Hepatocyte (in vitro differentiated cells): Measurements from ENCODE around the gene DCLK3. TPM values are rescaled to one million over a fixed set of nuclear protein-coding genes. Genes with fewer than 3 reads are reported as not detected.

Experiments used
- DNase-seq: peaks from one replicate; pipeline ENCODE4 v3.0.0-alpha.2; 2016; ENCODE audit warnings: low spot score
- H2AFZ ChIP-seq: fragments of 200-600 bp; sonication (generic); 2 replicates; pipeline ENCODE4 v1.6.0; 2016; ENCODE audit warnings: antibody characterized with exemption, mild to moderate bottlenecking
- H3K27ac ChIP-seq: fragments of 200-600 bp; sonication (generic); 2 replicates; pipeline ENCODE4 v1.5.1; 2016; ENCODE audit warnings: mild to moderate bottlenecking
- H3K27me3 ChIP-seq: fragments of 200-600 bp; sonication (generic); 2 replicates; pipeline ENCODE4 v1.6.1; 2016
- H3K36me3 ChIP-seq: fragments of 200-600 bp; sonication (generic); replicated peaks from 2 replicates; pipeline ENCODE4 v1.5.1; 2016; ENCODE audit warnings: low read depth; ENCODE audit not compliant: insufficient read depth
- H3K4me1 ChIP-seq: fragments of 200-600 bp; sonication (generic); 2 replicates; pipeline ENCODE4 v1.5.1; 2016; ENCODE audit warnings: mild to moderate bottlenecking, moderate library complexity; ENCODE audit not compliant: insufficient read depth
- H3K4me2 ChIP-seq: fragments of 200-600 bp; sonication (generic); 2 replicates; pipeline ENCODE4 v1.6.0; 2016
- H3K4me3 ChIP-seq: fragments of 200-600 bp; sonication (generic); 2 replicates; pipeline ENCODE4 v1.5.1; 2016; ENCODE audit warnings: mild to moderate bottlenecking
- H3K79me2 ChIP-seq: fragments of 200-600 bp; sonication (generic); 2 replicates; pipeline ENCODE4 v1.6.0; 2017; ENCODE audit warnings: mild to moderate bottlenecking
- H3K9me2 ChIP-seq: fragments of 200-600 bp; sonication (generic); replicated peaks from 2 replicates; pipeline ENCODE4 v1.6.0; 2017; ENCODE audit warnings: mild to moderate bottlenecking; ENCODE audit not compliant: insufficient read depth
- H3K9me3 ChIP-seq: fragments of 200-600 bp; sonication (generic); 2 replicates; pipeline ENCODE4 v1.5.1; 2016; ENCODE audit warnings: low read depth, mild to moderate bottlenecking
- H4K20me1 ChIP-seq: fragments of 200-600 bp; sonication (generic); 2 replicates; pipeline ENCODE4 v1.6.0; 2016; ENCODE audit warnings: mild to moderate bottlenecking; ENCODE audit not compliant: insufficient read depth, poor library complexity, severe bottlenecking
- EZH2 ChIP-seq: fragments of 200-600 bp; sonication (generic); IDR thresholded peaks from 2 replicates; pipeline ENCODE4 v1.6.1; 2016; ENCODE audit warnings: antibody characterized with exemption, mild to moderate bottlenecking, borderline replicate concordance
- EZH2phosphoT487 ChIP-seq: fragments of 200-600 bp; sonication (generic); IDR thresholded peaks from one replicate; pipeline ENCODE4 v1.6.1; 2018; ENCODE audit warnings: antibody characterized with exemption, mild to moderate bottlenecking, low read depth, moderate library complexity; ENCODE audit not compliant: unreplicated experiment, severe bottlenecking
- WGBS: methylation state at CpG from one replicate; pipeline ENCODE4 v1.1.6; 2016; ENCODE audit warnings: low lambda C conversion rate; ENCODE audit errors: missing lambda C conversion rate; 5-methylcytosine and 5-hydroxymethylcytosine counted together
- polyA plus RNA-seq: library from polyadenylated mRNA; unstranded; fragments of >200 nt; fragmentation: Nextera tagmentation; extraction: Ambion mirVana; gene quantifications from 2 replicates; pipeline ENCODE4 v1.2.1, GENCODE V29; 2016
- total RNA-seq: library from RNA; depleted of rRNA; stranded (reverse); fragments of >200 nt; gene quantifications from 2 replicates; pipeline ENCODE4 v1.2.3, GENCODE V29; 2014
- TF ChIP-seq, protein P1 (sequence below): fragments of 200-600 bp; sonication (generic); IDR thresholded peaks from 2 replicates; pipeline ENCODE4 v1.5.1; 2016; ENCODE audit warnings: antibody characterized with exemption, mild to moderate bottlenecking; ENCODE audit not compliant: poor library complexity

DCLK3 gene
- total and polyA plus RNA-seq, 2 experiments from 2014 or later, result 0.07 TPM; not detected in 1

DNA sequence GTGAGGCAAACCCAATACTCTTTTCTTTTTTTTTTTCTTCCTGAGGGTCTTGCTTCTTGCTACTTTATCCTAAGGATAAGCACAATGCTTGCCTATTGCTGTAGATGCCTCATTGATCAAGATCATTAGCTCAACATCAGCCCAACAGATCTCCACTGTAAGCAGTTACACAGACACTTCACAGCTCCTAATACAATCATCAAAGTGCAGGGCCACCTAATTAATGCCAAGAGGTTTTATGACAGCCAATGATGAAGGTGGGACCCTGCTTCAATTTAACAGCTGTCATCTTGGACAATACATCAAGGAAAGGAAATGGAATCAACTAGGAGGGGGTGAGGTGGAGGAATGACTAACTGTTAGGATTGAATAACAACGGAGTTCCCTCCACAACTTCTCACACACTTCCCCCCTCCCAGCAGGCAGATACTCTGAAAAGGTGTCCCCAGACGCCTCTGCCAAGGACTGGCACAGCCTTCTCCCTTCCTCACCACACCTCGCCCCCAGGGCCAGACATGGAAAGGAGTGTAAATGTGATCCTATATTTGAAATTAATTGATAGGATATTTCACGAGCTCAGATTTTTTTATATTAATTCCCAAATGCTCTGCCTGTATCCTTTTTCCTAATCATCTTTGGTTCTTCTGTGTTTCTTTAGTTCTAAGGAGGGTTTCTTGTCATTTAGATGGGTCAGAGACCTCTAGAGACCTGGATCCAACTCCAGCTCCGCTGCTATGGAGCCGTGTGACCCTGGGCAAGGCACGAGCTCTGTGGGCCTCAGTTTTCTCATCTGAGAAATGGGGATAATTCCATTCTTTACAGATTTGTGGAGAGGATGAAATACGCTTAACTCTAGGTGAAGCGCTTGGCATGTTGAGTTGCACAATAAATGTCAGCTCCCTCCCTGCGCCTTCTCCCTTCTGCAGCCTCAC lies 1.2 kb downstream of the DCLK3 start:
- WGBS, result 60% methylated on average over 10 of the region's 10 CpGs
- no peaks in the 10 kb centered on the region for H3K9me3 ChIP-seq
- H3K79me2 ChIP-seq, result no peaks in the 10 kb centered on the region
- peak overlapping the region; percentile 80 for H3K4me2 ChIP-seq
- no peaks in the 10 kb centered on the region for H4K20me1 ChIP-seq
- peaks cover 71% of the 10 kb centered on the region for H3K27me3 ChIP-seq
- H3K36me3 ChIP-seq, result no peaks in the 10 kb centered on the region
- H3K4me3 ChIP-seq, result no peak overlapping the region
- DNase-seq, result no peak
- no peaks in the 10 kb centered on the region for H3K4me1 ChIP-seq
- TF ChIP-seq EZH2 (no peak), EZH2phosphoT487 (no peak)
- TF ChIP-seq, protein P1, sequence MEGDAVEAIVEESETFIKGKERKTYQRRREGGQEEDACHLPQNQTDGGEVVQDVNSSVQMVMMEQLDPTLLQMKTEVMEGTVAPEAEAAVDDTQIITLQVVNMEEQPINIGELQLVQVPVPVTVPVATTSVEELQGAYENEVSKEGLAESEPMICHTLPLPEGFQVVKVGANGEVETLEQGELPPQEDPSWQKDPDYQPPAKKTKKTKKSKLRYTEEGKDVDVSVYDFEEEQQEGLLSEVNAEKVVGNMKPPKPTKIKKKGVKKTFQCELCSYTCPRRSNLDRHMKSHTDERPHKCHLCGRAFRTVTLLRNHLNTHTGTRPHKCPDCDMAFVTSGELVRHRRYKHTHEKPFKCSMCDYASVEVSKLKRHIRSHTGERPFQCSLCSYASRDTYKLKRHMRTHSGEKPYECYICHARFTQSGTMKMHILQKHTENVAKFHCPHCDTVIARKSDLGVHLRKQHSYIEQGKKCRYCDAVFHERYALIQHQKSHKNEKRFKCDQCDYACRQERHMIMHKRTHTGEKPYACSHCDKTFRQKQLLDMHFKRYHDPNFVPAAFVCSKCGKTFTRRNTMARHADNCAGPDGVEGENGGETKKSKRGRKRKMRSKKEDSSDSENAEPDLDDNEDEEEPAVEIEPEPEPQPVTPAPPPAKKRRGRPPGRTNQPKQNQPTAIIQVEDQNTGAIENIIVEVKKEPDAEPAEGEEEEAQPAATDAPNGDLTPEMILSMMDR, result no peak
- H3K27ac ChIP-seq, result no peak overlapping the region
- no peaks in the 10 kb centered on the region for H3K9me2 ChIP-seq
- no peak overlapping the region for H2AFZ ChIP-seq

DNA sequence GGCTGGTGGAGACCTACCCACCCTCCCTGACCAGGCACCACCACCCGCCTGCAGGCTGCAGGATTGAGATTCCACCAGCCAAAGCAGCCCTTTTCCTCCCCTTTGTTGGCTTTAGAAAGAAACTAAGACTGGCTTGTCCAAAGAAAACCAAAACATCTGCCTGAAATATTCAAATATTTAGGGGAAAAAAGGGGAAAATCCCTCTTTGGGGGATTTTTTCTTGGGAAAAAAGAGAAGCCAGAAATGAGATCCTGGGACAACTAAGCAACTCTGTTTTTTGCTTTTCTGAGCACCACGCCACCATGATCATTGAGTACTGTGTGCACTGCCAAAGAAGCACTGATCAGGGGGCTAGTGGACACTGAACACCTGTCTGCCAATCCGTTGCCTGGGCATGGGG lies 2.6 kb downstream of the DCLK3 start:
- peaks cover 63% of the 10 kb centered on the region for H3K27me3 ChIP-seq
- WGBS, result 87% methylated on average over 3 of the region's 3 CpGs

DNA sequence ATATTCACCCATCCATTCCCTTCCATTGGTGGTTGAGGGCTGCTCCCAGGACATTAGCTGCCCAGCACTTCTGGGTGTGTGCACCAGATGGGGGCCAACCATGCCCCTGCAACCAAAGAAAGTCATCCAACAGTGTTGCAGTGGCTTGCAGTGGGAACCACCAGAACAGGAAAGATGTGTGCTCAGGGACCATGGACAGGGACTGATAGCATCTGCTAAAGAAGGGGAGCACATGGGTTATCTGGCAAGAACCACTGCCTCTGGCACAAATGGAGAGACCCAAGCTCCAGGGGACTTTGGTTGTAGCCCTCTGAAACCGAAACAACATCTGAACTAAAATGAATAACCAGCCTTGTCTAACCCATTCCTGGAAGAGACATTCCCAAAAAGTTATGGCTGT lies 8.1 kb downstream of the DCLK3 start:
- Histone ChIP-seq H3K36me3 (no peaks in the 10 kb centered on the region), H3K4me2 (no peak overlapping the region), H3K27me3 (peaks cover 19% of the 10 kb centered on the region), H3K4me3 (no peak overlapping the region), H3K9me2 (no peaks in the 10 kb centered on the region), H3K27ac (no peak overlapping the region), H3K4me1 (no peaks in the 10 kb centered on the region), H3K79me2 (no peaks in the 10 kb centered on the region), H4K20me1 (no peaks in the 10 kb centered on the region), H3K9me3 (no peaks in the 10 kb centered on the region), H2AFZ (no peak overlapping the region)
- DNase-seq, result no peak
- WGBS, result 95% methylated on average over 1 of the region's 1 CpG
- TF ChIP-seq EZH2phosphoT487, result no peak
- TF ChIP-seq, protein P1, result no peak
- TF ChIP-seq EZH2, result no peak

More for the DNA sequence above, 2.6 kb downstream of the DCLK3 start:
- Histone ChIP-seq H3K4me3 (no peak overlapping the region), H3K79me2 (no peaks in the 10 kb centered on the region), H3K36me3 (no peaks in the 10 kb centered on the region), H3K4me2 (no peak overlapping the region), H3K9me3 (no peaks in the 10 kb centered on the region), H4K20me1 (no peaks in the 10 kb centered on the region), H2AFZ (no peak overlapping the region), H3K27ac (no peak overlapping the region), H3K4me1 (no peaks in the 10 kb centered on the region), H3K9me2 (no peaks in the 10 kb centered on the region)
- no peak for DNase-seq
- TF ChIP-seq, protein P1, result no peak
- no peak for TF ChIP-seq EZH2phosphoT487
- TF ChIP-seq EZH2, result no peak
